Activated naive CD8-positive, alpha-beta T cell treated with anti-CD3 and anti-CD28 coated beads for 36 hours (primary cell): ENCODE measurements around the gene ENOSF1. TPM values are rescaled to one million over a fixed set of nuclear protein-coding genes. Genes with fewer than 3 reads are reported as not detected.

ENCODE experiments used
- DNase-seq: peaks from one replicate; pipeline ENCODE4 v3.0.0; 2021
- H3K27ac Mint-ChIP-seq: one replicate; pipeline ENCODE4 v1.8.0; 2022; ENCODE audit warnings: mild to moderate bottlenecking, moderate library complexity, mixed read lengths
- H3K27me3 Mint-ChIP-seq: one replicate; pipeline ENCODE4 v1.8.0; 2022; ENCODE audit warnings: mild to moderate bottlenecking, mixed read lengths
- H3K36me3 Mint-ChIP-seq: one replicate; pipeline ENCODE4 v1.8.0; 2021; ENCODE audit warnings: mild to moderate bottlenecking, mixed read lengths
- H3K4me1 Mint-ChIP-seq: one replicate; pipeline ENCODE4 v1.8.0; 2021; ENCODE audit warnings: mixed read lengths
- H3K4me3 Mint-ChIP-seq: one replicate; pipeline ENCODE4 v1.8.0; 2022; ENCODE audit warnings: mild to moderate bottlenecking, moderate library complexity, mixed read lengths
- H3K9me3 Mint-ChIP-seq: one replicate; pipeline ENCODE4 v1.8.0; 2022; ENCODE audit warnings: mixed read lengths
- total RNA-seq, 2 experiments: library from RNA; stranded (reverse); gene quantifications; one replicate each; pipeline ENCODE4 v1.2.3, GENCODE V29; 2021

Gene ENOSF1
- total RNA-seq, 2 experiments from 2014 or later = 61.7 to 75.2 TPM

- H3K27ac Mint-ChIP-seq = no peak overlapping the region
- peaks cover 47% of the 10 kb centered on the region for H3K27me3 Mint-ChIP-seq
- H3K36me3 Mint-ChIP-seq = no peaks in the 10 kb centered on the region
- no peak overlapping the region for H3K4me3 Mint-ChIP-seq
- peak; percentile 17 for DNase-seq
- peaks cover 8% of the 10 kb centered on the region for H3K4me1 Mint-ChIP-seq
- H3K9me3 Mint-ChIP-seq = no peaks in the 10 kb centered on the region
These were observed 62.0 kb downstream of the ENOSF1 start for GRCh38 chr18:650428-650858.

- H3K27ac Mint-ChIP-seq = no peak overlapping the region
- no peaks in the 10 kb centered on the region for H3K9me3 Mint-ChIP-seq
- peaks cover 36% of the 10 kb centered on the region for H3K27me3 Mint-ChIP-seq
- H3K4me1 Mint-ChIP-seq = peaks cover 13% of the 10 kb centered on the region
- H3K4me3 Mint-ChIP-seq = no peak overlapping the region
- no peak for DNase-seq
- H3K36me3 Mint-ChIP-seq = no peaks in the 10 kb centered on the region
These were observed 63.1 kb downstream of the ENOSF1 start for GRCh38 chr18:649341-649740.

- Mint-ChIP-seq H3K9me3 (no peaks in the 10 kb centered on the region), H3K4me1 (peaks cover 19% of the 10 kb centered on the region), H3K27me3 (peaks cover 38% of the 10 kb centered on the region), H3K4me3 (no peak overlapping the region), H3K36me3 (no peaks in the 10 kb centered on the region), H3K27ac (no peak overlapping the region)
- no peak for DNase-seq
These were observed 65.1 kb downstream of the ENOSF1 start for GRCh38 chr18:647304-647703.

- Mint-ChIP-seq H3K27me3 (peaks cover 23% of the 10 kb centered on the region), H3K4me1 (peaks cover 12% of the 10 kb centered on the region), H3K4me3 (no peak overlapping the region), H3K27ac (no peak overlapping the region), H3K36me3 (no peaks in the 10 kb centered on the region), H3K9me3 (no peaks in the 10 kb centered on the region)
- DNase-seq = peak; percentile 49
These were observed 67.9 kb downstream of the ENOSF1 start for GRCh38 chr18:644395-645004.

GRCh38 chr18:641224-641623 is 71.2 kb downstream of the ENOSF1 start:
- peaks cover 17% of the 10 kb centered on the region for H3K27me3 Mint-ChIP-seq
- peaks cover 12% of the 10 kb centered on the region for H3K4me1 Mint-ChIP-seq
- no peak for DNase-seq
- H3K4me3 Mint-ChIP-seq = no peak overlapping the region
- no peaks in the 10 kb centered on the region for H3K9me3 Mint-ChIP-seq
- H3K27ac Mint-ChIP-seq = no peak overlapping the region
- H3K36me3 Mint-ChIP-seq = no peaks in the 10 kb centered on the region

GRCh38 chr18:635171-635570 is 77.3 kb downstream of the ENOSF1 start:
- H3K27ac Mint-ChIP-seq = no peak overlapping the region
- H3K4me3 Mint-ChIP-seq = no peak overlapping the region
- H3K4me1 Mint-ChIP-seq = no peaks in the 10 kb centered on the region
- H3K36me3 Mint-ChIP-seq = no peaks in the 10 kb centered on the region
- DNase-seq = no peak
- no peaks in the 10 kb centered on the region for H3K9me3 Mint-ChIP-seq
- H3K27me3 Mint-ChIP-seq = peaks cover 3% of the 10 kb centered on the region

GRCh38 chr18:634551-635045 is 77.8 kb downstream of the ENOSF1 start:
- no peak overlapping the region for H3K4me3 Mint-ChIP-seq
- DNase-seq = no peak
- no peaks in the 10 kb centered on the region for H3K4me1 Mint-ChIP-seq
- no peaks in the 10 kb centered on the region for H3K9me3 Mint-ChIP-seq
- no peak overlapping the region for H3K27ac Mint-ChIP-seq
- H3K36me3 Mint-ChIP-seq = no peaks in the 10 kb centered on the region
- no peaks in the 10 kb centered on the region for H3K27me3 Mint-ChIP-seq

- no peaks in the 10 kb centered on the region for H3K36me3 Mint-ChIP-seq
- H3K4me3 Mint-ChIP-seq = no peak overlapping the region
- H3K27me3 Mint-ChIP-seq = no peaks in the 10 kb centered on the region
- H3K4me1 Mint-ChIP-seq = peaks cover 4% of the 10 kb centered on the region
- no peak overlapping the region for H3K27ac Mint-ChIP-seq
- DNase-seq = no peak
- H3K9me3 Mint-ChIP-seq = no peaks in the 10 kb centered on the region
These were observed 80.9 kb downstream of the ENOSF1 start for GRCh38 chr18:631560-631959.

- H3K27me3 Mint-ChIP-seq = no peaks in the 10 kb centered on the region
- H3K9me3 Mint-ChIP-seq = no peaks in the 10 kb centered on the region
- no peak overlapping the region for H3K4me3 Mint-ChIP-seq
- peak; percentile 3 for DNase-seq
- H3K4me1 Mint-ChIP-seq = peaks cover 4% of the 10 kb centered on the region
- H3K27ac Mint-ChIP-seq = no peak overlapping the region
- H3K36me3 Mint-ChIP-seq = no peaks in the 10 kb centered on the region
These were observed 82.9 kb downstream of the ENOSF1 start for GRCh38 chr18:629269-630150.

- H3K27ac Mint-ChIP-seq = no peak overlapping the region
- H3K36me3 Mint-ChIP-seq = no peaks in the 10 kb centered on the region
- no peak overlapping the region for H3K4me3 Mint-ChIP-seq
- H3K9me3 Mint-ChIP-seq = no peaks in the 10 kb centered on the region
- DNase-seq = no peak
- H3K27me3 Mint-ChIP-seq = peaks cover 4% of the 10 kb centered on the region
- peaks cover 5% of the 10 kb centered on the region for H3K4me1 Mint-ChIP-seq
These were observed 85.2 kb downstream of the ENOSF1 start for GRCh38 chr18:627231-627630.

- Mint-ChIP-seq H3K27ac (no peak overlapping the region), H3K27me3 (peaks cover 4% of the 10 kb centered on the region), H3K9me3 (no peaks in the 10 kb centered on the region), H3K4me1 (peaks cover 1% of the 10 kb centered on the region), H3K36me3 (no peaks in the 10 kb centered on the region), H3K4me3 (no peak overlapping the region)
- DNase-seq = peak; percentile 53
These were observed 88.4 kb downstream of the ENOSF1 start for GRCh38 chr18:623761-624620.

- Mint-ChIP-seq H3K4me1 (peaks cover 1% of the 10 kb centered on the region), H3K27me3 (peaks cover 4% of the 10 kb centered on the region), H3K36me3 (no peaks in the 10 kb centered on the region), H3K9me3 (no peaks in the 10 kb centered on the region), H3K4me3 (no peak overlapping the region), H3K27ac (no peak overlapping the region)
- no peak for DNase-seq
These were observed 90.1 kb downstream of the ENOSF1 start for GRCh38 chr18:622289-622688.

GRCh38 chr18:621291-622043 is 91.0 kb downstream of the ENOSF1 start:
- no peaks in the 10 kb centered on the region for H3K36me3 Mint-ChIP-seq
- no peaks in the 10 kb centered on the region for H3K9me3 Mint-ChIP-seq
- H3K27ac Mint-ChIP-seq = no peak overlapping the region
- peaks cover 4% of the 10 kb centered on the region for H3K27me3 Mint-ChIP-seq
- DNase-seq = no peak
- no peak overlapping the region for H3K4me3 Mint-ChIP-seq
- H3K4me1 Mint-ChIP-seq = peaks cover 1% of the 10 kb centered on the region
